HG03135 (cell line): Measurements from ENCODE around the gene TRAPPC3.

Experiments used
- ATAC-seq: cut with Tn5 transposase; IDR thresholded peaks from one replicate; pipeline ENCODE4 v1.9.1; 2021; ENCODE audit warnings: mild to moderate bottlenecking, moderate library complexity; ENCODE audit not compliant: unreplicated experiment

TRAPPC3 gene

GRCh38 chr1:36106269-36106668 lies 43.0 kb downstream of the TRAPPC3 start:
- ATAC-seq: no peak

GRCh38 chr1:36101546-36101945 lies 47.7 kb downstream of the TRAPPC3 start:
- no peak for ATAC-seq

GRCh38 chr1:36100376-36100775 lies 48.9 kb downstream of the TRAPPC3 start:
- no peak for ATAC-seq

- ATAC-seq: no peak
Measured at GRCh38 chr1:36099681-36100341, 49.5 kb downstream of the TRAPPC3 start.

- no peak for ATAC-seq
Measured at GRCh38 chr1:36098650-36099365, 50.5 kb downstream of the TRAPPC3 start.

GRCh38 chr1:36097693-36098585 lies 51.3 kb downstream of the TRAPPC3 start:
- no peak for ATAC-seq

GRCh38 chr1:36096500-36097432 lies 52.5 kb downstream of the TRAPPC3 start:
- no peak for ATAC-seq

- no peak for ATAC-seq
Measured at GRCh38 chr1:36095760-36096405, 53.4 kb downstream of the TRAPPC3 start.

GRCh38 chr1:36094621-36095061 lies 54.6 kb downstream of the TRAPPC3 start:
- no peak for ATAC-seq

- no peak for ATAC-seq
Measured at GRCh38 chr1:36093929-36094328, 55.4 kb downstream of the TRAPPC3 start.

GRCh38 chr1:36093226-36093625 lies 56.1 kb downstream of the TRAPPC3 start:
- no peak for ATAC-seq

GRCh38 chr1:36092798-36093185 lies 56.5 kb downstream of the TRAPPC3 start:
- no peak for ATAC-seq

GRCh38 chr1:36092166-36092797 lies 57.0 kb downstream of the TRAPPC3 start:
- no peak for ATAC-seq

- ATAC-seq: no peak
Measured at GRCh38 chr1:36091698-36092097, 57.6 kb downstream of the TRAPPC3 start.

- ATAC-seq: no peak
Measured at GRCh38 chr1:36091141-36091540, 58.1 kb downstream of the TRAPPC3 start.

GRCh38 chr1:36089393-36090121 lies 59.7 kb downstream of the TRAPPC3 start:
- ATAC-seq: peak; percentile 2

GRCh38 chr1:36088577-36089392 lies 60.5 kb downstream of the TRAPPC3 start, which contains the start of gene ADPRS:
Gene ADPRS, plus strand, starts transcription at chr1:36088892. Its CDS starts 13 bp downstream, at chr1:36088905.
- peak; percentile 79 for ATAC-seq

- no peak for ATAC-seq
Measured at GRCh38 chr1:36088265-36088576, 61.1 kb downstream of the TRAPPC3 start.
